Measurements from ENCODE around the gene PNPLA7.
"Not testable (repeated sequence)": the region's sequence is repeated elsewhere in the genome, so short reads cannot be mapped to it uniquely, and the experiment has no call there.

Gene PNPLA7

GRCh38 chr9:137574192-137574591, 24.0 kb upstream of the PNPLA7 start:
- DNase-seq, result no peak

- DNase-seq, result no peak
Measured at GRCh38 chr9:137570566-137570965, 20.4 kb upstream of the PNPLA7 start.

- no peak for DNase-seq
Measured at GRCh38 chr9:137569609-137570203, 19.5 kb upstream of the PNPLA7 start.

- not testable (repeated sequence) for DNase-seq
Measured at GRCh38 chr9:137568445-137568844, 18.2 kb upstream of the PNPLA7 start.

GRCh38 chr9:137564817-137565411, 14.7 kb upstream of the PNPLA7 start:
- DNase-seq, result peak; percentile 12

GRCh38 chr9:137564134-137564533, 13.9 kb upstream of the PNPLA7 start:
- no peak for DNase-seq

- DNase-seq, result no peak
Measured at GRCh38 chr9:137558127-137558526, 7.9 kb upstream of the PNPLA7 start.

GRCh38 chr9:137556069-137556838, 6.1 kb upstream of the PNPLA7 start:
- DNase-seq, result no peak

GRCh38 chr9:137555179-137555578, 5.0 kb upstream of the PNPLA7 start:
- DNase-seq, result no peak

- DNase-seq, result no peak
Measured at GRCh38 chr9:137554349-137554748, 4.1 kb upstream of the PNPLA7 start.

GRCh38 chr9:137553654-137554053, 3.5 kb upstream of the PNPLA7 start:
- not testable (repeated sequence) for DNase-seq

GRCh38 chr9:137552022-137552768, 2.0 kb upstream of the PNPLA7 start:
- DNase-seq, result no peak

- DNase-seq, result peak; percentile 83
Measured at GRCh38 chr9:137551264-137552021, 1.2 kb upstream of the PNPLA7 start, which contains the start of gene MRPL41. TSS of gene MRPL41 (plus strand) at chr9:137551879. CDS start at chr9:137552082, 203 bp downstream.

GRCh38 chr9:137550958-137551263, 709 bp upstream of the PNPLA7 start:
- DNase-seq, result not testable (repeated sequence)

- DNase-seq, result no peak
Measured at GRCh38 chr9:137547687-137548543, 2.3 kb downstream of the PNPLA7 start.

GRCh38 chr9:137545123-137545522, 5.1 kb downstream of the PNPLA7 start:
- DNase-seq, result no peak

- peak; percentile 27 for DNase-seq
Measured at GRCh38 chr9:137544176-137544760, 5.9 kb downstream of the PNPLA7 start.

GRCh38 chr9:137543237-137543963, 6.8 kb downstream of the PNPLA7 start:
- DNase-seq, result no peak

GRCh38 chr9:137542486-137542885, 7.7 kb downstream of the PNPLA7 start:
- DNase-seq, result no peak

GRCh38 chr9:137540536-137540935, 9.7 kb downstream of the PNPLA7 start:
- no peak for DNase-seq

GRCh38 chr9:137538058-137538457, 12.1 kb downstream of the PNPLA7 start:
- DNase-seq, result no peak

All from MV-4-11 (cell line).